ENCODE results near the gene ODAD4. TPM values are rescaled to one million over a fixed set of nuclear protein-coding genes. Genes with fewer than 3 reads are reported as not detected.

Gene ODAD4
- total and polyA plus RNA-seq, 2 of the 8 experiments (the other 6 are each of a cell fraction or from before 2014, with no cell fraction given) = 0.48 to 1.3 TPM

GRCh38 chr17:41942626-41943373, 12.4 kb downstream of the ODAD4 start:
- DNase-seq (ENCODE audit: low read depth in 1 of 2, low spot score in 2 of 2) = no peak
- no peak overlapping the region for H2AK5ac ChIP-seq (ENCODE audit: low read depth, low read length)
- CTCF ChIA-PET (ENCODE audit: partially characterized antibody) = interaction anchor here (1.3 kb wide), 2 partner anchors 10 to 16 kb away, joined by 3 read pairs; no protein-coding TSS in a partner anchor
- no peak overlapping the region for H2BK20ac ChIP-seq (ENCODE audit: low read length)
- no peak overlapping the region for H3K9ac ChIP-seq (replicated peaks in 1 of 4; ENCODE audit: extremely low read depth in 1 of 4, low read depth in 3 of 4, low read length in 3 of 4)
- H4K5ac ChIP-seq (ENCODE audit: insufficient read length, low read depth, low read length) = no peak overlapping the region
- H2BK120ac ChIP-seq (replicated peaks; ENCODE audit: low read depth, low read length) = no peak overlapping the region
- H3K79me2 ChIP-seq (ENCODE audit: control insufficient read depth in 1 of 2, insufficient read depth in 2 of 2, low read length in 2 of 2) = no peaks in the 10 kb centered on the region
- H3K56ac ChIP-seq (replicated peaks; ENCODE audit: insufficient read length, low read depth, low read length) = no peak overlapping the region
- 0 out of 2 replicates have a peak, but pooled peaks cover 2% of the 10 kb centered on the region for H3K23me2 ChIP-seq (ENCODE audit: low read depth, low read length)
- POLR2A ChIA-PET (ENCODE audit: partially characterized antibody) = interaction anchor here (1.2 kb wide), 1 partner anchor 18 kb away, joined by 4 read pairs; no protein-coding TSS in a partner anchor
- H3K4me3 ChIP-seq (ENCODE audit: extremely low read depth in 1 of 4, insufficient read depth in 2 of 4, low read depth in 3 of 4, low read length in 4 of 4) = no peak overlapping the region
- no peak overlapping the region for H3K27ac ChIP-seq (ENCODE audit: low read depth, low read length)
- H3K9me3 ChIP-seq (ENCODE audit: insufficient read depth in 2 of 2, low read depth in 1 of 2, low read length in 1 of 2) = no peaks in the 10 kb centered on the region
- H2BK15ac ChIP-seq (ENCODE audit: low read length) = no peak overlapping the region
- no peaks in the 10 kb centered on the region for H4K20me1 ChIP-seq (replicated peaks in 1 of 2; ENCODE audit: control insufficient read depth in 1 of 2, insufficient read depth in 2 of 2, low read length in 2 of 2)
- H3K14ac ChIP-seq (ENCODE audit: insufficient read length) = no peak overlapping the region
- FAIRE-seq = no peak
- no peak overlapping the region for H3K18ac ChIP-seq (ENCODE audit: extremely low read depth, low read length)
- no peak overlapping the region for H2BK12ac ChIP-seq (ENCODE audit: low read depth, low read length)
- WGBS, 2 experiments (ENCODE audit: extremely low coverage in 1 of 2, insufficient coverage in 1 of 2, insufficient read length in 1 of 2, insufficient replicate concordance in 2 of 2, low coverage in 1 of 2, low lambda C conversion rate in 2 of 2, missing lambda C conversion rate in 1 of 2) = 92% methylated on average over 8 of the region's 8 CpGs; no CpG with 5 or more reads in 1 of the 2 experiments
- no peak overlapping the region for H4K91ac ChIP-seq (replicated peaks; ENCODE audit: insufficient read length, low read length)
- no peaks in the 10 kb centered on the region for H3K27me3 ChIP-seq (replicated peaks in 1 of 4; ENCODE audit: control insufficient read depth in 3 of 4, extremely low read depth in 1 of 4, insufficient read depth in 3 of 4, low read length in 3 of 4)
- peak overlapping the region; percentile 18; the same call in 1 of the 2 replicates for H4K8ac ChIP-seq (ENCODE audit: extremely low read depth, insufficient read depth, low read length)
- no peaks in the 10 kb centered on the region for H3K36me3 ChIP-seq (ENCODE audit: control insufficient read depth in 2 of 4, insufficient read depth in 4 of 4, low read length in 3 of 4)
- H2BK5ac ChIP-seq (ENCODE audit: low read depth, low read length) = no peak overlapping the region; the same call in 1 of the 2 replicates
- H3K4ac ChIP-seq (replicated peaks; ENCODE audit: insufficient read length, low read depth, low read length) = no peak overlapping the region
- no peaks in the 10 kb centered on the region for H3K79me1 ChIP-seq (ENCODE audit: low read depth, low read length)
- H3K4me2 ChIP-seq (ENCODE audit: insufficient read depth in 1 of 2, low read depth in 2 of 2, low read length in 2 of 2) = no peak overlapping the region
- no peak overlapping the region for H3K23ac ChIP-seq (ENCODE audit: insufficient read length)
- H2AFZ ChIP-seq (ENCODE audit: low read length) = no peak overlapping the region
- H3K4me1 ChIP-seq (replicated peaks in 1 of 4; ENCODE audit: control insufficient read depth in 3 of 4, insufficient read depth in 4 of 4, low read length in 3 of 4) = no peaks in the 10 kb centered on the region
- TF ChIP-seq TAF1 (IDR thresholded peaks at IDR 0.05; ENCODE audit: low read depth, low read length) (no peak), SIN3A (conservative IDR thresholded peaks at IDR 0.05 in 1 of 2, IDR thresholded peaks at IDR 0.05 in 1 of 2; ENCODE audit: low read depth in 1 of 2, low read length in 2 of 2) (no peak), JUND (IDR thresholded peaks at IDR 0.05; ENCODE audit: low read length) (no peak), NANOG (IDR thresholded peaks at IDR 0.05; ENCODE audit: insufficient read depth, low read depth, low read length, poor library complexity, severe bottlenecking) (no peak), MAFK (IDR thresholded peaks at IDR 0.05; ENCODE audit: low read depth, low read length) (no peak), POLR2AphosphoS5 (IDR thresholded peaks at IDR 0.05; ENCODE audit: low read depth, low read length) (no peak), TEAD4 (IDR thresholded peaks at IDR 0.05; ENCODE audit: low read depth, low read length) (no peak), CBX5 (IDR thresholded peaks at IDR 0.05; ENCODE audit: low read depth, low read length) (no peak), RFX5 (IDR thresholded peaks at IDR 0.05; ENCODE audit: borderline replicate concordance, low read depth, low read length) (no peak)
- TF ChIP-seq, protein P1, sequence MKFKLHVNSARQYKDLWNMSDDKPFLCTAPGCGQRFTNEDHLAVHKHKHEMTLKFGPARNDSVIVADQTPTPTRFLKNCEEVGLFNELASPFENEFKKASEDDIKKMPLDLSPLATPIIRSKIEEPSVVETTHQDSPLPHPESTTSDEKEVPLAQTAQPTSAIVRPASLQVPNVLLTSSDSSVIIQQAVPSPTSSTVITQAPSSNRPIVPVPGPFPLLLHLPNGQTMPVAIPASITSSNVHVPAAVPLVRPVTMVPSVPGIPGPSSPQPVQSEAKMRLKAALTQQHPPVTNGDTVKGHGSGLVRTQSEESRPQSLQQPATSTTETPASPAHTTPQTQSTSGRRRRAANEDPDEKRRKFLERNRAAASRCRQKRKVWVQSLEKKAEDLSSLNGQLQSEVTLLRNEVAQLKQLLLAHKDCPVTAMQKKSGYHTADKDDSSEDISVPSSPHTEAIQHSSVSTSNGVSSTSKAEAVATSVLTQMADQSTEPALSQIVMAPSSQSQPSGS (IDR thresholded peaks at IDR 0.05; ENCODE audit: low read length) = no peak
- TF ChIP-seq, protein P2, sequence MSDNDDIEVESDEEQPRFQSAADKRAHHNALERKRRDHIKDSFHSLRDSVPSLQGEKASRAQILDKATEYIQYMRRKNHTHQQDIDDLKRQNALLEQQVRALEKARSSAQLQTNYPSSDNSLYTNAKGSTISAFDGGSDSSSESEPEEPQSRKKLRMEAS (IDR thresholded peaks at IDR 0.05) = no peak

Measured in H1 (cell line).